KMS-11 (cell line): Measurements from ENCODE around the gene RHBDF2.

Experiments
- H2AFZ ChIP-seq: fragments of 200-600 bp; sonication (generic); 2 replicates; pipeline ENCODE4 v1.6.1; 2016; ENCODE audit warnings: antibody characterized with exemption, mixed run types, low read depth
- H3K27ac ChIP-seq: fragments of 200-600 bp; sonication (generic); 2 replicates; pipeline ENCODE4 v1.6.1; 2016; ENCODE audit warnings: mild to moderate bottlenecking, mixed run types
- H3K27me3 ChIP-seq: fragments of 200-600 bp; sonication (generic); 2 replicates; pipeline ENCODE4 v1.6.1; 2017; ENCODE audit warnings: mild to moderate bottlenecking, low read depth, mixed run types, moderate library complexity; ENCODE audit not compliant: insufficient read depth
- H3K36me3 ChIP-seq: fragments of 200-600 bp; sonication (generic); 2 replicates; pipeline ENCODE4 v1.6.1; 2017; ENCODE audit warnings: mild to moderate bottlenecking, mixed run types; ENCODE audit not compliant: insufficient read depth
- H3K4me1 ChIP-seq: fragments of 200-600 bp; sonication (generic); 2 replicates; pipeline ENCODE4 v1.6.1; 2016; ENCODE audit warnings: mild to moderate bottlenecking, low read depth, mixed run types; ENCODE audit not compliant: poor library complexity, severe bottlenecking
- H3K4me2 ChIP-seq: fragments of 200-600 bp; sonication (generic); 2 replicates; pipeline ENCODE4 v1.7.0; 2016; ENCODE audit warnings: mild to moderate bottlenecking, mixed run types
- H3K4me3 ChIP-seq: fragments of 200-600 bp; sonication (generic); IDR thresholded peaks from 2 replicates; pipeline ENCODE4 v1.6.1; 2017; ENCODE audit warnings: low read depth, low read length, mixed read lengths; ENCODE audit not compliant: insufficient read depth
- H3K79me2 ChIP-seq: fragments of 200-600 bp; sonication (generic); 2 replicates; pipeline ENCODE4 v1.6.1; 2016; ENCODE audit warnings: low read depth, mixed run types; ENCODE audit not compliant: insufficient read depth
- H3K9ac ChIP-seq: fragments of 200-600 bp; sonication (generic); 2 replicates; pipeline ENCODE4 v1.6.1; 2016; ENCODE audit warnings: mild to moderate bottlenecking, mixed run types
- H4K20me1 ChIP-seq: fragments of 200-600 bp; sonication (generic); 2 replicates; pipeline ENCODE4 v1.6.1; 2016; ENCODE audit warnings: mild to moderate bottlenecking, mixed run types; ENCODE audit not compliant: insufficient read depth
- CTCF ChIP-seq: fragments of 200-600 bp; sonication (generic); conservative IDR thresholded peaks from 2 replicates; pipeline ENCODE4 v1.6.1; 2017; ENCODE audit warnings: low read depth, mild to moderate bottlenecking, antibody characterized with exemption, low read length, moderate library complexity, mixed read lengths

The RHBDF2 gene

GRCh38 chr17:76453431-76453743, 47.8 kb downstream of the RHBDF2 start:
- Histone ChIP-seq H3K4me3 (no peak overlapping the region), H3K4me2 (0 out of 2 replicates have a peak overlapping the region, but pooled peaks have one; percentile 1), H2AFZ (peak overlapping the region; percentile 89; the same call in 1 of the 2 replicates)

GRCh38 chr17:76452660-76453430, 48.4 kb downstream of the RHBDF2 start, which contains the start of gene UBE2O:
TSS of gene UBE2O (minus strand) at chr17:76453152. CDS start at chr17:76453141, 11 bp downstream.
- Histone ChIP-seq H3K4me2 (peak within 1 kb of the TSS; percentile 97), H3K27me3 (no peaks in the 10 kb centered on the region), H3K36me3 (no peaks in the 10 kb centered on the region), H3K4me1 (peaks cover 24% of the 10 kb centered on the region), H3K9ac (peak within 1 kb of the TSS; percentile 90), H3K27ac (peak within 1 kb of the TSS; percentile 45), H4K20me1 (peaks cover 18% of the 10 kb centered on the region), H3K4me3 (peak within 1 kb of the TSS; percentile 51), H2AFZ (peak within 1 kb of the TSS; percentile 89; the same call in 1 of the 2 replicates), H3K79me2 (peaks cover 48% of the 10 kb centered on the region)
- TF ChIP-seq CTCF, result peak; percentile 71

More at GRCh38 chr17:76453431-76453743, 47.8 kb downstream of the RHBDF2 start:
- H3K9ac ChIP-seq, result no peak overlapping the region; the same call in 1 of the 2 replicates
- H3K27ac ChIP-seq, result no peak overlapping the region
- no peaks in the 10 kb centered on the region for H3K36me3 ChIP-seq
- H3K27me3 ChIP-seq, result no peaks in the 10 kb centered on the region
- peaks cover 42% of the 10 kb centered on the region for H3K79me2 ChIP-seq
- peaks cover 13% of the 10 kb centered on the region for H4K20me1 ChIP-seq
- TF ChIP-seq CTCF, result no peak
- H3K4me1 ChIP-seq, result peaks cover 18% of the 10 kb centered on the region

- Histone ChIP-seq H3K27me3 (no peaks in the 10 kb centered on the region), H3K27ac (no peak overlapping the region; the same call in 1 of the 2 replicates), H3K4me1 (peaks cover 30% of the 10 kb centered on the region), H3K4me2 (peak overlapping the region; percentile 97), H4K20me1 (peaks cover 19% of the 10 kb centered on the region), H3K4me3 (peak overlapping the region; percentile 51), H3K9ac (peak overlapping the region; percentile 90; the same call in 1 of the 2 replicates), H3K79me2 (peaks cover 54% of the 10 kb centered on the region), H3K36me3 (no peaks in the 10 kb centered on the region), H2AFZ (peak overlapping the region; percentile 89; the same call in 1 of the 2 replicates)
- no peak for TF ChIP-seq CTCF
These were observed 49.0 kb downstream of the RHBDF2 start for GRCh38 chr17:76452127-76452659.

- no peak for TF ChIP-seq CTCF
- H4K20me1 ChIP-seq, result peaks cover 20% of the 10 kb centered on the region
- peak overlapping the region; percentile 97 for H3K4me2 ChIP-seq
- H3K4me3 ChIP-seq, result no peak overlapping the region
- H3K27me3 ChIP-seq, result no peaks in the 10 kb centered on the region
- no peak overlapping the region for H3K27ac ChIP-seq
- H2AFZ ChIP-seq, result no peak overlapping the region
- H3K9ac ChIP-seq, result peak overlapping the region; percentile 90; the same call in 1 of the 2 replicates
- H3K4me1 ChIP-seq, result peaks cover 37% of the 10 kb centered on the region
- peaks cover 60% of the 10 kb centered on the region for H3K79me2 ChIP-seq
- H3K36me3 ChIP-seq, result no peaks in the 10 kb centered on the region
These were observed 49.7 kb downstream of the RHBDF2 start for GRCh38 chr17:76451506-76451905.
